ENCODE results near the gene TMEM132C. TPM values are rescaled to one million over a fixed set of nuclear protein-coding genes. Genes with fewer than 3 reads are reported as not detected.

TMEM132C gene
- total RNA-seq, 1 experiment from 2014 or later: not detected

DNA sequence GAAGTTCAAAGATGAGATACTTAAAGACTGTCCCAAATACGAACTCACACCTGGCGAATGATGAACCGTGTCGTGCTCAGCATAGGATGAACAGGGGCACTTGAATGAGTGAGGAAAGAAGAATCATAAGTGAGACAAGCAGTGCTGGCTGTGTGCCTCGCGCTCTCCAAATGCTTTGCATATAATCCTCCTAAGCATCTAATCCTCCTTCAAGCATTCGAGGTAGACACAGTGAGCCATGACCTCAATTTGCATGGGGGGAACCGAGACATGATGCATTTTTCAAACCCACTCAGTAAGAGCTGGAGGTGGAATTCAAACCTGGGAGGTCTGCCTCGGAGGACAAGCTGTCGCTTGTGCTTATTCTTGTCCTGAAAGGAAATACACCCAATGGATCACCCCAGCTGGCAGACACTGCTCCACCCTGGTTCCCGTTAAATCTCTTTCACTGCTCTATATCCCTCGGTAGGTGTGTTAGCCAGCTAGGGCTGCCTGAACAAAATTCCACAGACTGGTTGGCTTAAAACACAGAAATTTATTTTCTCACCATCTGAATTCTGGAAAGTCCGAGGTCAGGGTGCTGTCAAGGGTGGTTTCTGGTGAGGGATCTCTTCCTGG is 282.7 kb downstream of the TMEM132C start:
- Mint-ChIP-seq H3K27ac (no peak overlapping the region), H3K27me3 (ENCODE audit: low read depth) (peaks cover 13% of the 10 kb centered on the region; the same call in 1 of the 2 replicates), H3K4me1 (no peaks in the 10 kb centered on the region), H3K9me3 (peaks cover 71% of the 10 kb centered on the region), H3K36me3 (peaks cover 72% of the 10 kb centered on the region), H3K4me3 (no peak overlapping the region)
- ChIA-PET CTCF (no interaction called here), POLR2A (no interaction called here)
- ATAC-seq (no peak), DNase-seq (ENCODE audit: low spot score) (no peak)
- TF ChIP-seq FOXP4 (CRISPR knock-in tag; IDR thresholded peaks at IDR 0.05) (no peak), NFATC4 (CRISPR knock-in tag; IDR thresholded peaks at IDR 0.05) (no peak), TEAD4 (CRISPR knock-in tag; IDR thresholded peaks at IDR 0.05) (no peak), IRF2 (CRISPR knock-in tag; IDR thresholded peaks at IDR 0.05; ENCODE audit: borderline replicate concordance, low read depth) (no peak), ZNF317 (CRISPR knock-in tag; IDR thresholded peaks at IDR 0.05; ENCODE audit: borderline replicate concordance, low read depth) (no peak), ZNF396 (CRISPR knock-in tag; IDR thresholded peaks at IDR 0.05; ENCODE audit: borderline replicate concordance) (no peak), ZNF138 (CRISPR knock-in tag; conservative IDR thresholded peaks at IDR 0.05) (no peak), TCF7 (CRISPR knock-in tag; IDR thresholded peaks at IDR 0.05; ENCODE audit: low read depth) (no peak), PREB (CRISPR knock-in tag; IDR thresholded peaks at IDR 0.05; ENCODE audit: borderline replicate concordance) (no peak), ZNF219 (CRISPR knock-in tag; IDR thresholded peaks at IDR 0.05; ENCODE audit: borderline replicate concordance) (no peak)
- TF ChIP-seq, protein P1, sequence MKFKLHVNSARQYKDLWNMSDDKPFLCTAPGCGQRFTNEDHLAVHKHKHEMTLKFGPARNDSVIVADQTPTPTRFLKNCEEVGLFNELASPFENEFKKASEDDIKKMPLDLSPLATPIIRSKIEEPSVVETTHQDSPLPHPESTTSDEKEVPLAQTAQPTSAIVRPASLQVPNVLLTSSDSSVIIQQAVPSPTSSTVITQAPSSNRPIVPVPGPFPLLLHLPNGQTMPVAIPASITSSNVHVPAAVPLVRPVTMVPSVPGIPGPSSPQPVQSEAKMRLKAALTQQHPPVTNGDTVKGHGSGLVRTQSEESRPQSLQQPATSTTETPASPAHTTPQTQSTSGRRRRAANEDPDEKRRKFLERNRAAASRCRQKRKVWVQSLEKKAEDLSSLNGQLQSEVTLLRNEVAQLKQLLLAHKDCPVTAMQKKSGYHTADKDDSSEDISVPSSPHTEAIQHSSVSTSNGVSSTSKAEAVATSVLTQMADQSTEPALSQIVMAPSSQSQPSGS (CRISPR knock-in tag; IDR thresholded peaks at IDR 0.05; ENCODE audit: borderline replicate concordance, low read depth): no peak
- TF ChIP-seq, protein P2, sequence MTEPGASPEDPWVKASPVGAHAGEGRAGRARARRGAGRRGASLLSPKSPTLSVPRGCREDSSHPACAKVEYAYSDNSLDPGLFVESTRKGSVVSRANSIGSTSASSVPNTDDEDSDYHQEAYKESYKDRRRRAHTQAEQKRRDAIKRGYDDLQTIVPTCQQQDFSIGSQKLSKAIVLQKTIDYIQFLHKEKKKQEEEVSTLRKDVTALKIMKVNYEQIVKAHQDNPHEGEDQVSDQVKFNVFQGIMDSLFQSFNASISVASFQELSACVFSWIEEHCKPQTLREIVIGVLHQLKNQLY (CRISPR knock-in tag; IDR thresholded peaks at IDR 0.05): no peak
- TF ChIP-seq, protein P3, sequence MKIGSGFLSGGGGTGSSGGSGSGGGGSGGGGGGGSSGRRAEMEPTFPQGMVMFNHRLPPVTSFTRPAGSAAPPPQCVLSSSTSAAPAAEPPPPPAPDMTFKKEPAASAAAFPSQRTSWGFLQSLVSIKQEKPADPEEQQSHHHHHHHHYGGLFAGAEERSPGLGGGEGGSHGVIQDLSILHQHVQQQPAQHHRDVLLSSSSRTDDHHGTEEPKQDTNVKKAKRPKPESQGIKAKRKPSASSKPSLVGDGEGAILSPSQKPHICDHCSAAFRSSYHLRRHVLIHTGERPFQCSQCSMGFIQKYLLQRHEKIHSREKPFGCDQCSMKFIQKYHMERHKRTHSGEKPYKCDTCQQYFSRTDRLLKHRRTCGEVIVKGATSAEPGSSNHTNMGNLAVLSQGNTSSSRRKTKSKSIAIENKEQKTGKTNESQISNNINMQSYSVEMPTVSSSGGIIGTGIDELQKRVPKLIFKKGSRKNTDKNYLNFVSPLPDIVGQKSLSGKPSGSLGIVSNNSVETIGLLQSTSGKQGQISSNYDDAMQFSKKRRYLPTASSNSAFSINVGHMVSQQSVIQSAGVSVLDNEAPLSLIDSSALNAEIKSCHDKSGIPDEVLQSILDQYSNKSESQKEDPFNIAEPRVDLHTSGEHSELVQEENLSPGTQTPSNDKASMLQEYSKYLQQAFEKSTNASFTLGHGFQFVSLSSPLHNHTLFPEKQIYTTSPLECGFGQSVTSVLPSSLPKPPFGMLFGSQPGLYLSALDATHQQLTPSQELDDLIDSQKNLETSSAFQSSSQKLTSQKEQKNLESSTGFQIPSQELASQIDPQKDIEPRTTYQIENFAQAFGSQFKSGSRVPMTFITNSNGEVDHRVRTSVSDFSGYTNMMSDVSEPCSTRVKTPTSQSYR (CRISPR knock-in tag; IDR thresholded peaks at IDR 0.05): no peak

DNA sequence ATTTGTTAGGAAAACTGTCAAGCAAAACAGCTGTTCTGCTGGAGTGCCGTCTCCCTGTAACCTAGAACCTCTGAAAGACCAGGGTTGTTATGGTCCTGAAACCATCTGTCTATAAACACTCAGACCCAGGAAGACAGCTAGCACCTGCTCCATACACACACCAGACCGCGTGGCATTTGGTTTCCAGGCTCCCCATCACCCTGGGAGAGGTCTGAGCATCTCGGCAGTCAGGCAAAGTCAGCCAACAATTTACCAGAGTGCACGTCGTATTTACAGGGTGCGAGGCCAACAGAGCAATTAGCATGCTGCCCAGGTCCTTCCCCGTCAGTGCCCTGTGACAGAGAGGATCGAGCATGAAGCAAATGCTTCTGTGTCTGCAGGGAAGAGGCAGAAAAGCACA is 284.3 kb downstream of the TMEM132C start:
- peaks cover 74% of the 10 kb centered on the region for H3K36me3 Mint-ChIP-seq
- H3K4me3 Mint-ChIP-seq: no peak overlapping the region
- H3K9me3 Mint-ChIP-seq: peaks cover 72% of the 10 kb centered on the region
- CTCF ChIA-PET: no interaction called here
- H3K27ac Mint-ChIP-seq: no peak overlapping the region
- no peak for DNase-seq (ENCODE audit: low spot score)
- no peaks in the 10 kb centered on the region for H3K4me1 Mint-ChIP-seq
- peaks cover 6% of the 10 kb centered on the region; the same call in 1 of the 2 replicates for H3K27me3 Mint-ChIP-seq (ENCODE audit: low read depth)
- POLR2A ChIA-PET: no interaction called here
- no peak for ATAC-seq
- TF ChIP-seq HMGA2 (CRISPR knock-in tag; IDR thresholded peaks at IDR 0.05) (no peak), MXD4 (CRISPR knock-in tag; IDR thresholded peaks at IDR 0.05; ENCODE audit: borderline replicate concordance) (no peak), ZNF416 (CRISPR knock-in tag; IDR thresholded peaks at IDR 0.05) (no peak), ZNF425 (CRISPR knock-in tag; conservative IDR thresholded peaks at IDR 0.05) (no peak), JUN (CRISPR knock-in tag; IDR thresholded peaks at IDR 0.05) (no peak), ELF4 (CRISPR knock-in tag; IDR thresholded peaks at IDR 0.05; ENCODE audit: low read depth) (no peak), NR3C1 (CRISPR knock-in tag; conservative IDR thresholded peaks at IDR 0.05; ENCODE audit: low read depth) (no peak), TP53 (CRISPR knock-in tag; IDR thresholded peaks at IDR 0.05) (no peak), NFE2L1 (CRISPR knock-in tag; IDR thresholded peaks at IDR 0.05) (no peak), ZSCAN18 (CRISPR knock-in tag; IDR thresholded peaks at IDR 0.05) (no peak)

Measured in WTC11 (cell line).